Keratinocyte (primary cell): ENCODE data around the gene PHAF1. TPM values are rescaled to one million over a fixed set of nuclear protein-coding genes. Genes with fewer than 3 reads are reported as not detected.

Experiments
- DNase-seq: peaks from one replicate; pipeline ENCODE4 v3.0.0-alpha.2; 2011; ENCODE audit warnings: low read depth, missing footprints, low spot score
- FAIRE-seq: peaks from 2 replicates; lab custom pipeline; 2011; peaks lifted over from hg19 to GRCh38; lab: Jason Lieb, UNC
- H2AFZ ChIP-seq: 2 replicates; pipeline ENCODE4 v1.6.0; 2012; ENCODE audit warnings: low read length, control low read depth, inconsistent platforms; ENCODE audit not compliant: control insufficient read depth
- H3K27ac ChIP-seq: 2 replicates; pipeline ENCODE4 v1.5.1; 2011; ENCODE audit warnings: low read length; ENCODE audit not compliant: control insufficient read depth, insufficient read depth
- H3K27me3 ChIP-seq: 3 replicates; pipeline ENCODE4 v1.6.0; 2011; ENCODE audit warnings: low read length; ENCODE audit not compliant: control insufficient read depth, insufficient read depth; ENCODE audit errors: extremely low read depth
- H3K36me3 ChIP-seq, 2 experiments: 2 replicates in 1 of 2; 3 replicates in 1 of 2; pipeline ENCODE4 v1.5.1; 2011; ENCODE audit warnings: low read length in 2 of 2, mild to moderate bottlenecking in 1 of 2; ENCODE audit not compliant: control insufficient read depth in 2 of 2, insufficient read depth in 2 of 2; ENCODE audit errors: extremely low read depth in 1 of 2
- H3K4me1 ChIP-seq: 3 replicates; pipeline ENCODE4 v1.5.1; 2011; ENCODE audit warnings: low read length; ENCODE audit not compliant: control insufficient read depth, insufficient read depth; ENCODE audit errors: extremely low read depth
- H3K4me2 ChIP-seq: 3 replicates; pipeline ENCODE4 v1.6.0; 2011; ENCODE audit warnings: low read depth, low read length; ENCODE audit not compliant: control insufficient read depth, insufficient read depth; ENCODE audit errors: extremely low read depth
- H3K4me3 ChIP-seq, 3 experiments: fragments of 200-600 bp in 1 of 3; sonication (generic) in 1 of 3; 2 replicates in 2 of 3; 3 replicates in 1 of 3; pipeline ENCODE4 v1.5.1; 2011 to 2016; ENCODE audit warnings: low read length in 3 of 3, mild to moderate bottlenecking in 3 of 3, control low read depth in 2 of 3, inconsistent platforms in 1 of 3, low read depth in 1 of 3, mixed read lengths in 1 of 3, mixed run types in 1 of 3, moderate library complexity in 1 of 3; ENCODE audit not compliant: control insufficient read depth in 2 of 3, insufficient read depth in 2 of 3; ENCODE audit errors: extremely low read depth in 1 of 3
- H3K79me2 ChIP-seq: 2 replicates; pipeline ENCODE4 v1.6.0; 2012; ENCODE audit warnings: low read length; ENCODE audit not compliant: control insufficient read depth, insufficient read depth
- H3K9ac ChIP-seq: 3 replicates; pipeline ENCODE4 v1.6.0; 2011; ENCODE audit warnings: low read length; ENCODE audit not compliant: control insufficient read depth, insufficient read depth; ENCODE audit errors: extremely low read depth
- H3K9me1 ChIP-seq: 3 replicates; pipeline ENCODE4 v1.6.0; 2011; ENCODE audit warnings: low read length; ENCODE audit not compliant: control insufficient read depth, insufficient read depth; ENCODE audit errors: extremely low read depth
- H3K9me3 ChIP-seq: 2 replicates; pipeline ENCODE4 v1.5.1; 2012; ENCODE audit warnings: low read depth, low read length; ENCODE audit not compliant: control insufficient read depth
- H4K20me1 ChIP-seq: 3 replicates; pipeline ENCODE4 v1.6.0; 2011; ENCODE audit warnings: low read length; ENCODE audit not compliant: control insufficient read depth, insufficient read depth; ENCODE audit errors: extremely low read depth
- EZH2 ChIP-seq: IDR thresholded peaks from one replicate; pipeline ENCODE4 v1.6.1; 2012; ENCODE audit warnings: inconsistent platforms, mild to moderate bottlenecking, low read length, moderate library complexity
- dilution Hi-C: fragments of 300-500 bp; cut with MboI; formaldehyde crosslinking; loops from one replicate; pipeline ENCODE4 v1.7.0; 2020; ENCODE audit warnings: low sequenced_read_pairs; ENCODE audit not compliant: extremely low pct_ligation_motif_present
- polyA plus RNA-seq, 5 experiments: library from polyadenylated mRNA; depleted of rRNA in 3 of 5; stranded (reverse) in 3 of 5; stranded (forward) in 1 of 5; unstranded in 1 of 5; fragments of >200 nt; gene quantifications; 1 replicate in 1 of 5; 2 replicates in 3 of 5; 3 replicates in 1 of 5; pipeline versions ENCODE4 v1.2.1 to v1.2.3, GENCODE V29; 2011 to 2012; ENCODE audit warnings: missing spikeins in 2 of 5, low read depth in 1 of 5, low replicate concordance in 1 of 5
- TF ChIP-seq, protein P1 (sequence below), 3 experiments: IDR thresholded peaks in 1 of 3; conservative IDR thresholded peaks in 1 of 3; optimal IDR thresholded peaks in 1 of 3; 2 replicates in 2 of 3; 3 replicates in 1 of 3; pipeline versions ENCODE3 to v1.5.1; 2011; ENCODE audit warnings: low read length in 3 of 3, mild to moderate bottlenecking in 3 of 3, moderate library complexity in 2 of 3, control low read depth in 1 of 3, inconsistent platforms in 1 of 3; ENCODE audit not compliant: insufficient read depth in 2 of 3; ENCODE audit errors: extremely low read depth in 1 of 3

PHAF1 gene
- polyA plus RNA-seq, 1 donor (not counting 4 experiments of a cell fraction or from before 2014, with no cell fraction given) = 26.7 TPM

DNA sequence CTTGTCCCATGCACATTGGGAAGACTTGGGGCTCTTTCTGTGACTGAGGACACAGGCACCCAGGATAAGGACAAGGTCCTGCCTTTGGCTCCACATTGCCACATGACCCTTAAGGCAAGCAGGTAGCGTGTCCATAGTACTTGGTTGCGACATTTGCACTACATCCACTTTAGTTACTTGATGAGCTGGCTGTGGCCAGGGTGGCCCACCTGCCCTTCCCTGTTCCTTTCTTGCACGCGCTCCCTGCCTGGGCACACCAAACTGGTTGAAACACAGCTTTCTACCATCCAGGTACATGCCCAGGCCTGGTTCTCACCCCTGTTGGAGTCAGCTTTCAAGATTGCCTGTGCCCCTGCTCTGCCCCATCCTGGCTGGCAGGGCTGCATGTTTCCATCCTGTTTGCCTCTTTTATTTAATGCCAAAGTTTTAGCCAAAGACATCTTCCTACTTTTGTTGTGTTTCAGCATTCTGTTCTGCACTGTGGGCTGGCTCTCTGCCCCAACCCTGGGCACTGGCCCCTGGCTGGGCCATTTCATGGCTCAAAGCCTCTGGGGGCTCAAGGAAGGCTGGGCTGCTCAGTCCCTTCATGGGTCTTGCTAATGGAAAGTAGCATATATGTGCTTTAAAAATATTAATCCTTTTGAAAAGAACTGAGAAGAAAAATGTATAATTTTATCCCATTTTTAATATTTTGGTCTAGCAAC lies 37.8 kb downstream of the PHAF1 start:
- no peaks in the 10 kb centered on the region for H3K27me3 ChIP-seq
- H3K36me3 ChIP-seq = peaks cover 42 to 46% of the 10 kb centered on the region in 2 experiments
- no peak overlapping the region for H2AFZ ChIP-seq
- no peak overlapping the region for H3K4me3 ChIP-seq
- TF ChIP-seq, protein P1, sequence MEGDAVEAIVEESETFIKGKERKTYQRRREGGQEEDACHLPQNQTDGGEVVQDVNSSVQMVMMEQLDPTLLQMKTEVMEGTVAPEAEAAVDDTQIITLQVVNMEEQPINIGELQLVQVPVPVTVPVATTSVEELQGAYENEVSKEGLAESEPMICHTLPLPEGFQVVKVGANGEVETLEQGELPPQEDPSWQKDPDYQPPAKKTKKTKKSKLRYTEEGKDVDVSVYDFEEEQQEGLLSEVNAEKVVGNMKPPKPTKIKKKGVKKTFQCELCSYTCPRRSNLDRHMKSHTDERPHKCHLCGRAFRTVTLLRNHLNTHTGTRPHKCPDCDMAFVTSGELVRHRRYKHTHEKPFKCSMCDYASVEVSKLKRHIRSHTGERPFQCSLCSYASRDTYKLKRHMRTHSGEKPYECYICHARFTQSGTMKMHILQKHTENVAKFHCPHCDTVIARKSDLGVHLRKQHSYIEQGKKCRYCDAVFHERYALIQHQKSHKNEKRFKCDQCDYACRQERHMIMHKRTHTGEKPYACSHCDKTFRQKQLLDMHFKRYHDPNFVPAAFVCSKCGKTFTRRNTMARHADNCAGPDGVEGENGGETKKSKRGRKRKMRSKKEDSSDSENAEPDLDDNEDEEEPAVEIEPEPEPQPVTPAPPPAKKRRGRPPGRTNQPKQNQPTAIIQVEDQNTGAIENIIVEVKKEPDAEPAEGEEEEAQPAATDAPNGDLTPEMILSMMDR (optimal IDR thresholded peaks at IDR 0.05 in 1 of 3, IDR thresholded peaks at IDR 0.05 in 1 of 3, conservative IDR thresholded peaks at IDR 0.05 in 1 of 3; ENCODE audit: extremely low read depth in 1 of 3, insufficient read depth in 2 of 3, low read length in 3 of 3) = no peak
- no peak for TF ChIP-seq EZH2
- H3K79me2 ChIP-seq = no peaks in the 10 kb centered on the region
- no peak for DNase-seq
- H4K20me1 ChIP-seq = no peaks in the 10 kb centered on the region
- no peaks in the 10 kb centered on the region for H3K9me3 ChIP-seq
- dilution Hi-C loops = no loop called here
- H3K9ac ChIP-seq = no peak overlapping the region
- no peak overlapping the region for H3K4me2 ChIP-seq
- FAIRE-seq = no peak
- peaks cover 14% of the 10 kb centered on the region for H3K4me1 ChIP-seq
- no peaks in the 10 kb centered on the region for H3K9me1 ChIP-seq
- H3K27ac ChIP-seq = peak overlapping the region; percentile 9

DNA sequence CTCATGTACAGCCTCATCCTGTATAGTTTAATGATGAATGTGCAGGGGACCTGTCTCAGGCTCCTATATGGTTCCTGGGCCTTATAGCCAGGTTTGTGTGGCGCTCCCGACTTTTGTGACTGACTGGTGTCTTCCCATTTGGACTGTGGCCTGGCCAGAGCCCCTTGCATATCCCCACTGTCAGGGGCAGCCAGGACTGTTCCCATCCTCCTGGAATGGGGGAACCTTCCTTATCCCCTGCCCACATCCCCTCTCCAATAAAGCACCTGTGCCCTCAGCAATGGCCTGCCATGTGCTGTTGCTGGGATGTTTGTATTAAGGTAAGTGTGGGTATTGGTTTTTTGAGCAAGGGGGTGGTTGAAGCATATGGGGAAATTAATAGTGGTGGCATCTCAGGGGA lies 38.5 kb downstream of the PHAF1 start:
- Histone ChIP-seq H3K9ac (no peak overlapping the region), H3K4me2 (no peak overlapping the region), H4K20me1 (no peaks in the 10 kb centered on the region), H3K79me2 (no peaks in the 10 kb centered on the region), H3K4me1 (peaks cover 14% of the 10 kb centered on the region), H3K4me3 (no peak overlapping the region), H3K9me3 (no peaks in the 10 kb centered on the region), H3K27me3 (no peaks in the 10 kb centered on the region), H3K9me1 (no peaks in the 10 kb centered on the region), H3K36me3 (peaks cover 36 to 41% of the 10 kb centered on the region in 2 experiments), H2AFZ (no peak overlapping the region), H3K27ac (no peak overlapping the region)
- dilution Hi-C loops = no loop called here
- TF ChIP-seq, protein P1 (optimal IDR thresholded peaks at IDR 0.05 in 1 of 3, IDR thresholded peaks at IDR 0.05 in 1 of 3, conservative IDR thresholded peaks at IDR 0.05 in 1 of 3; ENCODE audit: extremely low read depth in 1 of 3, insufficient read depth in 2 of 3, low read length in 3 of 3) = no peak
- TF ChIP-seq EZH2 = no peak
- DNase-seq (no peak), FAIRE-seq (no peak)
